HEK293T (cell line): ENCODE measurements around the gene ZDHHC14.

Source experiments
- CTCF ChIA-PET: fragments of 350-600 bp; formaldehyde crosslinking; extraction: SDS; loops from one replicate; lab custom pipeline; 2021; ENCODE audit warnings: antibody characterized with exemption, inconsistent platforms; lab: Yijun Ruan, JAX
- POLR2A ChIA-PET: fragments of 350-600 bp; formaldehyde crosslinking; extraction: SDS; loops from one replicate; lab custom pipeline; 2020; ENCODE audit warnings: antibody characterized with exemption, inconsistent platforms; lab: Yijun Ruan, JAX
- DNase-seq: peaks from one replicate; pipeline ENCODE4 v3.0.0; 2012; ENCODE audit warnings: mixed read lengths; ENCODE audit errors: extremely low spot score
- ARNT ChIP-seq: fragments of 450-650 bp; IDR thresholded peaks from 2 replicates; pipeline ENCODE4 v1.6.1; 2017; ENCODE audit warnings: mild to moderate bottlenecking
- BHLHE40 ChIP-seq: fragments of 450-650 bp; IDR thresholded peaks from 2 replicates; pipeline ENCODE4 v1.6.1; 2016; ENCODE audit warnings: mild to moderate bottlenecking, moderate library complexity, borderline replicate concordance
- CTBP1 ChIP-seq: fragments of 450-650 bp; IDR thresholded peaks from 2 replicates; pipeline ENCODE4 v1.6.1; 2016; ENCODE audit warnings: borderline replicate concordance
- ELF4 ChIP-seq: fragments of 450-650 bp; IDR thresholded peaks from 2 replicates; pipeline ENCODE4 v1.6.1; 2017; ENCODE audit warnings: antibody characterized with exemption
- FOXA1 ChIP-seq: fragments of 450-650 bp; IDR thresholded peaks from 2 replicates; pipeline ENCODE4 v1.6.1; 2016; ENCODE audit warnings: mild to moderate bottlenecking
- FOXK2 ChIP-seq: fragments of 450-650 bp; IDR thresholded peaks from 2 replicates; pipeline ENCODE4 v1.6.1; 2016; ENCODE audit warnings: mild to moderate bottlenecking
- FOXM1 ChIP-seq: fragments of 450-650 bp; IDR thresholded peaks from 2 replicates; pipeline ENCODE4 v1.6.1; 2017; ENCODE audit warnings: mild to moderate bottlenecking, borderline replicate concordance
- HDGF ChIP-seq: fragments of 450-650 bp; IDR thresholded peaks from 2 replicates; pipeline ENCODE4 v1.6.1; 2017; ENCODE audit warnings: antibody characterized with exemption, borderline replicate concordance
- L3MBTL2 ChIP-seq: fragments of 450-650 bp; conservative IDR thresholded peaks from 2 replicates; pipeline ENCODE4 v1.6.1; 2016; ENCODE audit warnings: mild to moderate bottlenecking
- LEF1 ChIP-seq: fragments of 450-650 bp; IDR thresholded peaks from 2 replicates; pipeline ENCODE4 v1.6.1; 2017; ENCODE audit warnings: mild to moderate bottlenecking, borderline replicate concordance
- NFRKB ChIP-seq: fragments of 450-650 bp; IDR thresholded peaks from 2 replicates; pipeline ENCODE4 v1.6.1; 2016; ENCODE audit warnings: mild to moderate bottlenecking, moderate library complexity
- SP1 ChIP-seq: fragments of 450-650 bp; IDR thresholded peaks from 2 replicates; pipeline ENCODE4 v1.6.1; 2017
- SUZ12 ChIP-seq: fragments of 450-650 bp; IDR thresholded peaks from 2 replicates; pipeline ENCODE4 v1.6.1; 2016; ENCODE audit warnings: mild to moderate bottlenecking
- TARDBP ChIP-seq: fragments of 450-650 bp; IDR thresholded peaks from 2 replicates; pipeline ENCODE4 v1.6.1; 2016
- ZNF384 ChIP-seq: fragments of 450-650 bp; IDR thresholded peaks from 2 replicates; pipeline ENCODE4 v1.6.1; 2016
- TF ChIP-seq, protein P1 (sequence below): fragments of 450-650 bp; IDR thresholded peaks from 2 replicates; pipeline ENCODE4 v1.6.1; 2016

ZDHHC14 gene

GRCh38 chr6:157656437-157656997, 275.5 kb downstream of the ZDHHC14 start:
- CTCF ChIA-PET = interaction anchor here (0.6 to 1.2 kb wide), 3 partner anchors 10 to 780 kb away, joined by 3 to 8 read pairs (median 3); no protein-coding TSS in a partner anchor
- DNase-seq = no peak
- TF ChIP-seq LEF1 = no peak
- no peak for TF ChIP-seq FOXM1
- TF ChIP-seq ARNT = no peak
- POLR2A ChIA-PET = interaction anchor here (2.5 kb wide), 1 partner anchor 333 kb away, joined by 12 read pairs; the partner anchor contains the start of gene TMEM242

DNA sequence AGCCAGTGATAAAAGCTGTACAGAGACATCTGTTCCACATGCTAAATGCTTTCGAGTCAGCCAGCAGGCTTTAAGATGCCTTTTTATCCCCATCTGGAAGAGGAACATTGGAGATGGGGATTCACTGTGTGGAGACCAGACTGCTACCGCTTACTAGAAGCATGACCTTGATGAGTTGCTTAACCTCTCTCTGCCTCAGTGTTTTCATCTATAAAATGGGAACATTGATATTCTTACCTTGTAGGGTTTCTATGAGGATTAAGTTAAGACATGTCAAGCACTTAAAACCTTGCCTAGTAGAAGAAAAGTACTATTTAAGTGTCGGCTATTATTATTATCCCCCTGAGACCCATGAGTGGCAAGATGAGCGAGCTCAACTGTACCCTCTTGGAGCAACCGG, 276.8 kb downstream of the ZDHHC14 start:
- ChIA-PET POLR2A (interaction anchor here (2.5 kb wide), 1 partner anchor 334 kb away, joined by 12 read pairs; the partner anchor contains the start of gene TMEM242), CTCF (no interaction called here)
- no peak for DNase-seq
- no peak for TF ChIP-seq SUZ12
- TF ChIP-seq HDGF = no peak
- TF ChIP-seq CTBP1 = no peak
- no peak for TF ChIP-seq FOXA1
- TF ChIP-seq ARNT = no peak
- no peak for TF ChIP-seq ELF4

DNA sequence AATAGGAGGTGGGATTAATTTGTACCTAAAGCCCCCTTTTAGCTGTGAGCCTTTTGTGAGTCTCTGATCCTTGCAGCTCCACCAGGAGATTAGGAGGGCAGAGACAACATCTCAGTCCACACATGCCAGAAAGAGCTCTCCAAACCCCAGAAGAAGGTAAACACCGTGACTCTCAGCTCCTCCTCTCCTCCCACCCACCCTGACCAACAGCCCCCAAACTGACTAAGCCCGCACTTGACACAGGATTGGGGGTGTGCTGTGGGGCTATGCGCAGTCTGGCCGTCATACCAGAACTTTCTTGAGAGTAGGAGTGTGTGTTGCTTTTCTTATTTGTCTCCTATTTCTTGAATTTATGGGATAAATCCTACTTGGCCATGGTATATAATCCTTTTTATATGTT, 277.3 kb downstream of the ZDHHC14 start:
- CTCF ChIA-PET = no interaction called here
- POLR2A ChIA-PET = interaction anchor here (2.5 kb wide), 1 partner anchor 335 kb away, joined by 12 read pairs; the partner anchor contains the start of gene TMEM242
- DNase-seq = no peak
- no peak for TF ChIP-seq LEF1

GRCh38 chr6:157659536-157660271, 278.7 kb downstream of the ZDHHC14 start:
- TF ChIP-seq ZNF384 = no peak
- no peak for TF ChIP-seq L3MBTL2
- no peak for TF ChIP-seq CTBP1
- TF ChIP-seq SUZ12 = no peak
- no peak for TF ChIP-seq BHLHE40
- TF ChIP-seq ARNT = no peak
- no peak for TF ChIP-seq FOXA1
- no peak for TF ChIP-seq LEF1
- no peak for TF ChIP-seq FOXM1
- TF ChIP-seq FOXK2 = no peak
- TF ChIP-seq ELF4 = no peak
- no peak for TF ChIP-seq TARDBP
- no peak for TF ChIP-seq SP1
- TF ChIP-seq, protein P1, sequence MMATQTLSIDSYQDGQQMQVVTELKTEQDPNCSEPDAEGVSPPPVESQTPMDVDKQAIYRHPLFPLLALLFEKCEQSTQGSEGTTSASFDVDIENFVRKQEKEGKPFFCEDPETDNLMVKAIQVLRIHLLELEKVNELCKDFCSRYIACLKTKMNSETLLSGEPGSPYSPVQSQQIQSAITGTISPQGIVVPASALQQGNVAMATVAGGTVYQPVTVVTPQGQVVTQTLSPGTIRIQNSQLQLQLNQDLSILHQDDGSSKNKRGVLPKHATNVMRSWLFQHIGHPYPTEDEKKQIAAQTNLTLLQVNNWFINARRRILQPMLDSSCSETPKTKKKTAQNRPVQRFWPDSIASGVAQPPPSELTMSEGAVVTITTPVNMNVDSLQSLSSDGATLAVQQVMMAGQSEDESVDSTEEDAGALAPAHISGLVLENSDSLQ = no peak
- no peak for TF ChIP-seq NFRKB
- TF ChIP-seq HDGF = no peak
- POLR2A ChIA-PET = interaction anchor here (1.1 kb wide), 1 partner anchor 337 kb away, joined by 3 read pairs; no protein-coding TSS in a partner anchor
- DNase-seq = no peak
- CTCF ChIA-PET = no interaction called here

DNA sequence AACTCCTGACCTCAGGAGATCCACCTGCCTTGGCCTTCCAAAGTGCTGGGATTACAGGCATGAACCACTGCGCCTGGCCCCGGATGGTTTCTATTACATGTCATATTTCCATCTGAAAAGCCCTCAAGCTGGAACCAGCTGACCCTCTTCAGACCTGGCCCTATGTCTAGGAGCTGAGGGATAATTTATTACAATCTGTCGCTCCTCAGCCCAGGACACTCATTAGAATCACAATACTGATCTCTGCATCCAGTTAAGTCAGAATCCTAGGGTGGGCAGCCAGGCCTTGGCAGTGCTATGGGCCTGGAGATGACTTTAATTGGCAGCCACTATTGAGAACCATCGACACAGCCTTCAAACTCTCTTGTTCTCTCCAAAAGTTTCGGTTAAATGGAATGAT, 279.4 kb downstream of the ZDHHC14 start:
- TF ChIP-seq, protein P1 = 0 out of 2 replicates have a peak, but pooled peaks have one; percentile 9
- no peak for TF ChIP-seq CTBP1
- ChIA-PET CTCF (no interaction called here), POLR2A (no interaction called here)
- DNase-seq = no peak

DNA sequence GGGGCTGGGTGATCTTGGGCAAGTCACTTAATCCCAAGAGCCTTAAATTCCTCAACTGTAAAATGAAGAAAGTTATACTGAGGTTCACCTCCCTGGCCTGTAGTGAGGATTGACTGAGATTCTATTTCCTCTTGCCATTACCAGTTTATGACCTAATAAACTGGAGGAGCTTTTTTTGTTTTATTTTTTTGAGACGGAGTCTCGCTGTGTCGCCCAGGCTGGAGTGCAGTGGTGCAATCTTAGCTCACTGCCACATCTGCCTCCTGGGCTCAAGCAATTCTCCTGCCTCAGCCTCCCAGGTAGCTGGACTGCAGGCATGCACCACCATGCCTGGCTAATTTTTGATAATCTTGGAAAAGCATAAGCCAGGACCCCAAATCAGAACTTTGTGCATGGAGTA, 280.7 kb downstream of the ZDHHC14 start:
- CTCF ChIA-PET = no interaction called here

GRCh38 chr6:157663261-157663660, 282.3 kb downstream of the ZDHHC14 start:
- no peak for DNase-seq
- ChIA-PET POLR2A (no interaction called here), CTCF (no interaction called here)
- no peak for TF ChIP-seq NFRKB
- no peak for TF ChIP-seq SP1
- no peak for TF ChIP-seq ARNT
- no peak for TF ChIP-seq FOXA1
- no peak for TF ChIP-seq FOXM1
- no peak for TF ChIP-seq TARDBP

More for the DNA sequence above, 280.7 kb downstream of the ZDHHC14 start:
- DNase-seq = no peak
- peak; percentile 57; the same call in 1 of the 2 replicates for TF ChIP-seq ZNF384
- TF ChIP-seq SUZ12 = no peak
- POLR2A ChIA-PET = no interaction called here
